Cortex of kidney (tissue), 1 donor: ENCODE results near the gene BEND7.
"Not testable (repeated sequence)": the region's sequence is repeated elsewhere in the genome, so short reads cannot be mapped to it uniquely, and the experiment has no call there.

Experiments used
- DNase-seq: peaks from one replicate; lab custom pipeline; 2025; lab: John Stamatoyannopoulos, UW

BEND7 gene

DNA sequence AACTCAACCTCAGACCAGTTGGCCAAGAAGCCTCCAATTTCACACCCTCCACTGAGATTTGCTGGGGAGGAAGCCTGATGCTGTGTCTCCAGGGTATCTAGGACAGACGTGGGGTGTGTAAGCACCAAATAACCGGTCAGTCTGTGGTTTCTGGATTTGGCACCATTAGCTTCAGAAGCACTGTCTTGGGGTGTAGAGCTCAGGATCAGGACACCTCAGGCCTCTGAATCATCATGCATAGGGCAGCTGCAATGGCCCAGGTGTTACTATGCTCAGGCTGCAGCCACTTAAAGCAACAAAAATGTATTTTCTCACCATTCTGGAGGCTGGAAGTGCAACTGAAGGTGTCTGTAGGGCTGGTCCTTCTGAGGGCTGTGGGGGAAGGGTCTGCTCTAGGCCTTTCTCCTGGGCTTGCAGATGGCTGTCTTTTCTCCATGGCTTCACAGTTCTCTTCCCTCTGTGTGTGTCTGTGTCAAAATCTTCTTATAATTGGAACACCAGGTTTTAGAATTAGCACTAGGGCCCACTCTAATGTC lies 107.4 kb downstream of the BEND7 start:
- no peak for DNase-seq

DNA sequence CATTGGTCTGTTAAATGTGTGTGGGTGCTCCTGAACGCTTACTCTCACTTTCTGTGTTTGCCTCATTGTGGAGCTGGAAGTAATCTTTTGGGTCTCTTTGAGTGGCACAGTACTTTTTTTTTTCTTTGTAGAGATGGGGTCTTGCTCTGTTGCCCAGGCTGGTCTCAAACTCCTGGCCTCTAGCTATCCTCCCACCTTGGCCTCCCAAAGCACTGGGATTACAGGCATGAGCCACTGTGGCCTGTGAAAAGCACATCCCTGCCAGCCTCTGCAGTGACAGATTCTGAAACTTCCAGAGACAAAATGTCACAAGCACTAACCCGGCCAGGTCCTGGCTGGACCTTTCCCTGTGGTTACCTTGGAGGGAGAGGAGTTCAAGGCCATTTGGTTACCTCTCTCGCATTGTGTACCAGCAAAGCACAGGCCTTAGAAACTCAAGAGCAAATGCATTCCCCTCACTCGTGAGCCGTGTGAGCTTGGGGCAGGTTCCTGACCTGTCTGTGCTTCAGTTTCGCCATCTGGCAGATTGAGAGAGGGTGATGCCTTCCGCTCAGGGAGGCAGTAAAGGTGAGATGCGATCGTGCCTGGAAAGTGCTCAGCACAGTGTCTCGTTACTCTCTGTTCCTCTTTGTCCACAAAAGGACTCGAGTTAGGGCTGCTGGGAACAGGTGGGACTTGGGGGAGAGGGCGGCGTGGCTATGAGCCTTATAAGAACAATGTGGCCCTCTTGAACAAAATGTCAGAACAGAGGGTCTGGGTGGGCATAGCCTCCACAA lies 108.1 kb downstream of the BEND7 start:
- DNase-seq, result no peak

DNA sequence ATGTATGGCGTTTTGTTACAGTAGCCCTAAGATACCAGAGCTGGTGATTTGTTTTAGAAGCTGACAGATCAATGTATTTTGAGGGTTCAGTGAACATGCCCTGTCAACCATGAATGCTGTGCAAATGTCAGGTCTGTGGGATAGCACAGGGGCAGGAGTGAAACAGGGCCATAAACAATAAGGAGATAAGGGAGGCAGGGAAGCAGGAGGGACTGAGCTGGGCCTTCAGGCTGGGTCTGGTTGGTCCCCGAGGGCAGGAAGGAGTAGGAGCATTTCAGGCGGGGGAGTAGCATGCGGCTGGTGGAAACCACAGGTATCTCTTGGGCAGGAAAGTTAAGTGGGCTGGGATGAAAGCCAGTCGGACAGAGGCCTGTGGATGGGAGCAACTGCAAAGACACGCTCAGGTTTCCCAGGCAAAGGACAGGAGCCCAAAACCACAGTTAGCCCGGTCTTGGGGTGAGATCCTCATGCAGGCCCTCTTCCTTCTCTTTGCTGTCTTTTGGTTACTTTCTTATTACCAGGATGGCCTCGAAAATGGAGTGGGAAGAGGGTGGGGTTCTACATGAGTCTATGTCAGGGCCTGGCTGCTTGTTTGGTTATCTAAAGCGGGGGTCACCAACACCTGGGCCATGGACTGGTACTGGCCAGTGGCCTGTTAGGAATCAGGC lies 111.2 kb downstream of the BEND7 start:
- DNase-seq, result no peak

DNA sequence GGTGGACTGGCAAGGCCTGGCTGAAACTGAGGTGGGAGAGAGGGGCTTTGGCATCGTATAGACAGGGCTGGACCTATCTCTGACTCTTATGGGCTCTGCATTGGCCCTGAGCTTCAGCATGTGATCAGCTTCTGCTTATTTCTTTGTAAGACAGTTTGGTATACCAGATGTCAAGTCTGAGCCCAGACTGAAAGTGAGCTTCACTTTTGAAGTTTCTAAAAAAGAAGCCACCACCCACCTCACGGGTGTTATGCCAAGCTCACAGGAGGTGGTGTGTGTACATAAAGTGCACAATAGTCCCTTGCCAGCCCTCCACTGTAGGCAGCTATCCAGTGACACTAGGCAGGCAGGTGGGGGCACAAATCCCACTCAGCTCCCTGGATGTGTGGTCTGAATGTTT lies 112.1 kb downstream of the BEND7 start:
- no peak for DNase-seq

DNA sequence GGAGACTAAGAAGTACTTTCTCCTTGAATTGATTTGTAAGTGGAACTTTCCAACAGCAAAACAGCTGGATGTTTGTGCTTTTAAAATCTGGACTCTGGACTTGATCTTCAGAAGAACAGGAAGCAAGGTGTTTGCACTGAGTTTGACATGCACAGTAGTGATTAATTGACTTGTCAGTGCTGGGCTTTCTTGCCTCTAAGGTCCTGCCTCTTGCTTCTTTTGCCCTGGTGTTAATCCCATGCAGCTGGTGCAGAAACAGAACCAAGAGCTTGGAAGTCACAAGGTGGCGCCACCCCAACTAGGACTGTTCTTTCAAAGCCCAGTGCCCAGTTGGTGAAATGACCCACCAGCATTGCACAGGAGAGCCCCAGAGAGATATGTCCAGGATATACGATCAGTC lies 114.0 kb downstream of the BEND7 start:
- no peak for DNase-seq

DNA sequence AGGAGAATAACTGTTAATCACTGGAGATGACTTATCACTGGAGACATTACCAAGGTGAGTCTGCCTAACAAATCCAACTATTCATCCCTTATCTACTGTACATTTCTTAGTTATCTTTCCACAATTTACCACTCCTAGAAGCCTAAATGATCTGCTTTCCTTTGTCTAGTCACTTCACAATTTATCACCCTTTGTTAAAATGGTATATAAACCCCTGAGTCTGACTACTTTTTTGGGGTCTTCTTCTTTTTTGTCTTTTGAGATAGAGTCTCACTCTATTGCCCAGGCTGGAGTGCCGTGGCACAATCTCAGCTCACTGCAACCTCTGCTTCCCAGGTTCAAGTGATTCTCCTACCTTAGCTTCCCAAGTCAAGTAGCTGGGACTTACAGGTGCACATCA lies 114.7 kb downstream of the BEND7 start:
- no peak for DNase-seq

DNA sequence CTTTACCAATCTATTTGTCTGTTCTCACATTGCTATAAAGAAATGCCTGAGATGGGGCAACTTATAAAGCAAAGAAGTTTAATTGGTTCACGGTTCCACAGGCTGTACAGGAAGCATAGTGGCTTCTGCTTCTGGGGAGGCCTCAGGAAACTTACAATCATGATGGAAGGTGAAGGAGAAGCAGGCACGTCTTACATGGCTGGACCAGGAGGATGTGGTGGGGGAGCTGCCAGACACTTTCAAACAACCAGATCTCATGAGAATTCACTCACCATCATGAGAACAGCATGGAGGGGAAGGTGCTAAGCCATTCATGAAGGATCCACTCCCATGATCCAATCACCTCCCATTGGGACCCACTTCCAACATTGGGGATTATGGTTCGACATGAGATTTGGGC lies 115.9 kb downstream of the BEND7 start:
- no peak for DNase-seq

DNA sequence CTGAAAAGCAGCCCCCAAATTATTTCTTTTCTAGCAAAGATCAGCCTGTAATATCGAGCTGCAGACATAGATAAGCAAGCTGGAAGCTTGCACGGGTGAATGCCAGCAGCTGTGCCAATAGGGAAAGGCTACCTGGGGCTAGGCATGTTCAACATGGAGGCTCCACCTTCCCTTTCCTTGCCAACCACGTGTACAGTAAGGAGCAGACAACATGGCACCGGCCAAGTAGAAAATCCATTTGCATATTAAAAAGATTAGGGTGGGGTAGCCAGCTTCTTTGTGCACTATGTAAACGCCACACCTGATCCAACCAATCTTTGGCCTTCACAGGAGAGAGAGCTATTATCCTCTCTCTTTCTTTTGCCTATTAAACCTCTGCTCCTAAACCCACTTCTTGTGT lies 124.0 kb downstream of the BEND7 start:
- no peak for DNase-seq

DNA sequence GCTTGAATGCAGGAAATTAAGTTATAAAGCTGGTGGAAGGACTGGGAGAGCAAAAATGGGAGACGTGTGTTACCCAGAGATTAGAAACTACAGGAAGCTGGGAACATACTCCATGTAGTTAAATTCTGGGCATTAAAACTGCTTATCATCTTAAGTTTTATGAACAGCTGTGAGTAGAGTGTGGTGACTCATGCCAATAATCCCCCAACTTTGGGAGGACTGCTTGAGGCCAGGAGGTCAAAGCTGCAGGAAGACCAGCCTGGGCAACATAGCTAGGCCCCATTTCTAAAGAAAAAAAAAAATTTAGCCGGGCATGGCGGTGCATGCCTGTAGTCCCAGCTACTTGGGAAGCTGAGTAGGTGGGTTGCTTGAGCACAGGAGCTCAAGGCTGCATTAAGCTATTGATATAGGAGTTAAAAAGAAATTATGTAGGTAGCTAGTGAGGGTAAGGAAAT lies 124.5 kb downstream of the BEND7 start:
- DNase-seq, result no peak

DNA sequence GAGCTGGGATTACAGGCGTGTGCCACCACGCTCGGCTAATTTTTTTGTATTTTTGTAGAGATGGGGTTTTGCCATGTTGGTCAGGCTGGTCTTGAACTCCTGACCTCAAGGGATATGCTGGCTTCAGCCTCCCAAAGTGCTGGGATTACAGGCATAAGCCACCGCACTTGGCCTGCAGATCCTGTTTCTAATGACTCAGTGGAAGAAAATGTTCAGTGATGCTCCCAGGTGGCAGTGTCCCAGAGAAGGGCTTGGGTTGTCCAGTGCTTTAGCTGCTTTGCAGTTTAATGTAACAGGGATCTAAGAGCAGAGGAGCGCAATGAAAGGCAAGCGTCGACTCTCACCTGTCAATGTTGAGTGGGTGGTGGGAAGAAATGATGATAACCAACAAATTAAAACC lies 125.4 kb downstream of the BEND7 start:
- DNase-seq, result not testable (repeated sequence)

DNA sequence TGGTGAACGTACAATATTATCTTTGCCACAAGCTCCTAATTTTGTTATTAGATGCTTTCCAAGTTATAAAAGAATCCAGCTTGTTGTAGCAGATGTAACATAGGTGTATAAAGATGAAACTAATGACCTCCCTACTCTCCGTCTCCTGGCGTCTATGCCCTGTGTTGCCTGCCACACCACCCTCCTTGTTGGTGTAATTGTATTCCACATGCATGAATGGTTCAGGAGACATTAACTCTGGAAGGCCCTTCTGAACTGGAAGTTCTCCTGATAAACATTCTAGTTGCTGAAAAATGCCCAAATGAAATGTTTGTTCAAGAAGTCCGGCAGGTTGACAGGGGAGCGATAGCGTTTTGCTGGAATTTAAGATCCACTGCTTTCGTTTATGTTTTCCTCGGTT lies 126.8 kb downstream of the BEND7 start:
- no peak for DNase-seq

DNA sequence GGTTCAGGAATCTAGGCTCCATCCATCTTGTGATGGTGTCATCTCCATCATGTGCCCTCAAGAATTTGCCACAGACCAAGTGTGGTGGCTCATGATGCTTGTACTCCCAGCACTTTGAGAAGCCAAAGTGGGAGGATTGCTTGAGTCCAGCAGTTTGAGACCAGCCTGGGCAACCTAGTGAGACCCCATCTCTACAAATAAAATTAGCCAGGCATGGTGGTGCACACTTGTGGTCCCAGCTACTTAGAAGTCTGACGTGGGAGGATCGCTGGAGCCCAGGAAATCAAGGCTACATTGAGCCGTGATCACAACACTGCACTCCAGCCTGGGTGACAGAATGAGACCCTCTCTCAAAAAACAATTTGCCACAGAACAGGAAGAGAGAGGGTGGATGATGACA lies 127.7 kb downstream of the BEND7 start:
- no peak for DNase-seq

DNA sequence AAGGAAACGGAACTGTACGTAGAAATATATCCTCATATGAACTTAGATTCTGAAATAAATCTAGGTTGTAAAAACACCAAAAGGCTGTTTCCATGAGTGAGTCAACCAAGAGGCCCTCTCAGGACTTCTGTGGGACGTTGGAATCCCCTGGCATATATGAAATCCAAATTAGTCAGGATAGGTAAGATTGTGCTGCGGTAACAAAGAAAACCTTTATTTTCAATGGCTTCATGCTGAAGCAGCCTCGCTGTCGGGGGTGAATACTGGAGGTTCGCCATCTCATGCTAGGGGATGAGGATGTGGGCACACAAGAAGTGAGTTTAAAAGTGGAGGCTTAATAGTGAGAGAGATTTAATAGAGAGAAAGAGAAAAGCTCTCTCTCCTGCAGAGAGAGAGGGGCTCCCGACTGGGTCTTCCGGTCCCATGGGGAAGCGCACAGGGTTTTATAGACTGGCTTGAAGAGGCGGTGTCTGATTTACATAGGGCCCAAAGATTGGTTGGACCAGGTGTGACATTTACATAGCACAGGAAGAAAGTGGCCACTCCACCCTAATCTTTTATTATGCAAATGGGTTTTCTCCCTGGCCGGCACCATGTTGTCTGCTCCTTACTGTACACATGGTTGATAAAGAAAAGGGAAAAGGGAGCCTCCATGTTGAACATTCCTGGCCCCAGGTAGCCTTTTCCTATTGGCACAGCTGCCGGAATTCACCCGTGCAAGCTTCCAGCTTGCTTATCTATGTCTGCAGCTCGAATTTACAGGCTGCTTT lies 128.4 kb downstream of the BEND7 start:
- DNase-seq, result no peak

DNA sequence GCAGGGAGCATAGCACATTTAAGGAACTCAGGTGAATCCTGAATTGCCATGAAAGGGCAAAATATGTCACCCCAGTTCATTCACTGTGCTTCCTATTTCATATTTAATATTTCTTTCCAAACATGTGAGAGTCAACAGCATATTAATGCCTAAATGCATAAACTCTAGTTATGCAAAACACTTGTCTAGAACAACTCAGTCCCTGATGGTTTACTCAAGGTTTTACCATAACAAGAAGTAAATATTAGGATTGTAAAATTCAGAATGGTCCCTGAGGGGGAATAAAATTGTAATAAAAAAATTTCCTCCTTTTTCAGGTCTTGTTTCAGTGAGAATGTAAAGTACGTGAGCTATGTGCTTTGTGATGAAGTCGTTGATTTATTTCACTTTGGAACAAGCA lies 129.1 kb downstream of the BEND7 start:
- DNase-seq, result no peak

DNA sequence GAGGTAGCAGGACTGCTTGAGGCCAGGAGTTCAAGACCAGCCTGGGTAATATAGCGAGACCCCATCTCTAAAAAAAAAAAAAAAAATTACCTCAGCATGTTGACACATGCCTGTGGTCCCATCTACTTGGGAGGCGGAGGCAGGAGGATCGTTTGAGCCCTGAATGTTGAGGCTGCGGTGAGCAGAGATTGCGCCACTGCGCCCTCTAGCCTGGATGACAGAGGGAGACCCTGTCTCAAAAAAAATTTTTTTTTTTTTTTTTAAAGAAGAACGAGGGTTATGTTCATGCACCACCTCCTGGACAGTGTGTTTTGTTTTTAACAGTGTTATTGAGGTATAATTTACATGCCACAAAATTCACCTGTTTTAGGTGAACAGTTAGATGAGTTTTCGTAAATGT lies 129.6 kb downstream of the BEND7 start:
- DNase-seq, result no peak

DNA sequence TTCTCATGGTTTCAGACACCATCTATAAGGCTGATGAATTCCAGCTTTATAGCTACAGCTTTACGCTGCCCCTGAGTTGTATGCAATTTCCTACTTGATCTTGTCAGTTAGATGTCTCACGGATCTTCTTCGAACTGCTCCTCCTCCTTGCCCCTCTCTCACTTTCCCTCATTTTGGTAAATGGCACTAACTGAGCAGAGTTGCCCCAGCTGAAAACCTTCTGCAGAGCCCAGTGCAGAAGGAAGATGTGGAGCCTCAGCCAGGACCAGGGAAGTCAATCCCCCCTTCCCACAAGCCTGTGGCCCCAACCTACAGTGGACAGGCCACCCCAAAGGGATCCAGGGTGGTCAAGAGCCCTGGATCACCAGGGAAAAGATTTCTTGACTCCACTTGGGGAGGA lies 131.8 kb downstream of the BEND7 start:
- no peak for DNase-seq

DNA sequence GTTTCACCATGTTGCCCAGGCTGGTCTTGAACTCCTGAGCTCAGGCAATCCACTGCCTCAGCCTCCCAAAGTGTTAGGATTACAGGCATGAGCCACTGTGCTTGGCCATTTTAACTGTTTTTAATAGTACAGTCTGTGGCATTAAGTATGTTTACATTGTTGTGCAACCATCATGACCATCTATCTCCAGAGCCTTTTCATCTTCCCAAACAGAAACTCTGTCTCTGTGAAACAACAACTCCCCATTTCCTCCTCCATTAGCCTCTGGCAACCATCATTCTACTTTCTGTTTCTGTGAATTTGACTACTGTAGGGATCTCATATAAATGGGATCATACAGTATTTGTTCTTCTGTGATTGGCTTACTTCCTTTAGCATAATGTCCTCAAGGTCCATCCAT lies 132.4 kb downstream of the BEND7 start:
- no peak for DNase-seq

DNA sequence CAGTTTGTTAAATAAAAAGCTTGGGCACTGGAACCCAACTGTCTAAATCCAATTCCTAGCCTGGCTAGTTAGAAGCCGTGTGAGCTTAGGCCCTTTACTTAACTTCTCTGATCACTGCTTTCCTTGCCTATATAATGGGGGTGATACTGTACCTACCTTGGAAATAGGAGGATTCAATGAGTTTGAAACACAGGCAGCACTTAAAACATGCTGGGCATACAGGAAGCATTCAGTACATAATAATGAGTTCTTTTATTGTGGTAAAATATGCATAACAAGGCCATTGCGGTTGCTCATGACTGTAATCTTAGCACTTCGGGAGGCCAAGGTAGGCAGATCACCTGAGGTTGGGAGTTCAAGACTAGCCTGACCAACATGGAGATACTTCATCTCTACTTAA lies 133.3 kb downstream of the BEND7 start:
- no peak for DNase-seq

DNA sequence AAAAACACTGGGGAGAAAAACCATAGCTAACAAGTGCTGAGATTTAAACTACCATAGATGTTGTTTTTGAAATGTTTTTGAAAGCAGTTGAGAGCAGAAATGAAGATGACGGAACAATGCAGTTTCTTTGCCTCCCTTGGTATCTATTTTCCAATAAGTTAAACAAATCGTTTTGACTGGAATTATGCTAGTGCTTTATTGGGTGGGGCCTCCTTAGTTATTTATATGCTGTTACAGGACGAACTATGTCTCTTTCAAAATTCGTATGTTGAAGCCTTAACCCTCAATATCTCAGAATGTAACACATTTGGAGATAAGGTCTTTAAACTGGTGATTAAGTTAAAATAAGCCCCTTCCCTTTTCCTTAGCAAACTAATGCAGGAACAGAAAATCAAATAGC lies 135.2 kb downstream of the BEND7 start:
- DNase-seq, result no peak

DNA sequence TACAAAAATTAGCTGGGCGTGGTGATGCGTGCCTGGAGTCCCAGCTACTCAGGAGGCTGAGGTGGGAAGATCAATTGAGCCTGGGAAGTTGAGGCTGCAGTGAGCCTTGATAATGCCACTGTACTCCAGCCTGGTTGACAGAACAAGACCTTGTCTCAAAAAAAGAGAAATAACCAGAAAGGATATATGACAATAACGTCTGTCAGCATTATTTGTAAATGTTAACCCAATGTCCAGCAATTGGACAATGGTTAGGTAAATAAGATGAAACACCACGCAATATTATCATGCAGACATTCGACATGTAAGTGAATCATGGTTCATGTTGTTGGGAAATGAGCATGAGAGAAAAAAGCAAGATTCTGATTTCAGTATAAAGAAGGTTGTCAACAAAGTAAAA lies 136.1 kb downstream of the BEND7 start:
- no peak for DNase-seq
